ENCODE results near the gene MYOF. TPM values are rescaled to one million over a fixed set of nuclear protein-coding genes. Genes with fewer than 3 reads are reported as not detected.

MYOF gene
- total and polyA plus RNA-seq, 10 of the 15 experiments (the other 5 are each of a cell fraction or from before 2014, with no cell fraction given), result 0.02 to 0.59 (median 0.17) TPM

DNA sequence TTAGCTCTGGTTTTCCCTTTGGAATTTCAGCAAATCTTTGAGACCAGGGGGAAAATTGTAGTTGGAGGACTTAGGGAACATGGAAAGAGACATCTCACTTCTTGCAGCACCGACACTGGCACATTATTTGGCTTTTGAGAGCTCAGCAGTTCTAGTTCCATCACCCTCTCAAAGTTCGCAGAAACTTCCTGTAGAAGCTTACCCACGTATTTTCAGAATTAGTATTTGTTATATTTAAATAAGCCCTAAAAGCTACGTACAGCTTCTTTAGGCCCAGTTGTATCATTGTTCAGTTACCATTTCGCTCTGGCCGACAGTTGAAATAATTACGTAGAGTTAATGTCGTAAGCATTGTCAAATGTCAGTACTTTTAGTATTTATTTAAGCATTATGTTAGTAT lies 27.7 kb upstream of the MYOF start (continued):
- TF ChIP-seq MTA2 (IDR thresholded peaks at IDR 0.05; ENCODE audit: low read depth), result no peak
- TF ChIP-seq, protein P1, sequence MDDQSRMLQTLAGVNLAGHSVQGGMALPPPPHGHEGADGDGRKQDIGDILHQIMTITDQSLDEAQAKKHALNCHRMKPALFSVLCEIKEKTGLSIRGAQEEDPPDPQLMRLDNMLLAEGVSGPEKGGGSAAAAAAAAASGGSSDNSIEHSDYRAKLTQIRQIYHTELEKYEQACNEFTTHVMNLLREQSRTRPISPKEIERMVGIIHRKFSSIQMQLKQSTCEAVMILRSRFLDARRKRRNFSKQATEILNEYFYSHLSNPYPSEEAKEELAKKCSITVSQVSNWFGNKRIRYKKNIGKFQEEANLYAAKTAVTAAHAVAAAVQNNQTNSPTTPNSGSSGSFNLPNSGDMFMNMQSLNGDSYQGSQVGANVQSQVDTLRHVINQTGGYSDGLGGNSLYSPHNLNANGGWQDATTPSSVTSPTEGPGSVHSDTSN (IDR thresholded peaks at IDR 0.05; ENCODE audit: insufficient replicate concordance, low read depth, low read length), result no peak
- TF ChIP-seq, protein P2, sequence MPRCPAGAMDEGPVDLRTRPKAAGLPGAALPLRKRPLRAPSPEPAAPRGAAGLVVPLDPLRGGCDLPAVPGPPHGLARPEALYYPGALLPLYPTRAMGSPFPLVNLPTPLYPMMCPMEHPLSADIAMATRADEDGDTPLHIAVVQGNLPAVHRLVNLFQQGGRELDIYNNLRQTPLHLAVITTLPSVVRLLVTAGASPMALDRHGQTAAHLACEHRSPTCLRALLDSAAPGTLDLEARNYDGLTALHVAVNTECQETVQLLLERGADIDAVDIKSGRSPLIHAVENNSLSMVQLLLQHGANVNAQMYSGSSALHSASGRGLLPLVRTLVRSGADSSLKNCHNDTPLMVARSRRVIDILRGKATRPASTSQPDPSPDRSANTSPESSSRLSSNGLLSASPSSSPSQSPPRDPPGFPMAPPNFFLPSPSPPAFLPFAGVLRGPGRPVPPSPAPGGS (IDR thresholded peaks at IDR 0.05; ENCODE audit: borderline replicate concordance, insufficient read depth, low read depth, low read length, poor library complexity, severe bottlenecking), result no peak
- TF ChIP-seq, protein P3, sequence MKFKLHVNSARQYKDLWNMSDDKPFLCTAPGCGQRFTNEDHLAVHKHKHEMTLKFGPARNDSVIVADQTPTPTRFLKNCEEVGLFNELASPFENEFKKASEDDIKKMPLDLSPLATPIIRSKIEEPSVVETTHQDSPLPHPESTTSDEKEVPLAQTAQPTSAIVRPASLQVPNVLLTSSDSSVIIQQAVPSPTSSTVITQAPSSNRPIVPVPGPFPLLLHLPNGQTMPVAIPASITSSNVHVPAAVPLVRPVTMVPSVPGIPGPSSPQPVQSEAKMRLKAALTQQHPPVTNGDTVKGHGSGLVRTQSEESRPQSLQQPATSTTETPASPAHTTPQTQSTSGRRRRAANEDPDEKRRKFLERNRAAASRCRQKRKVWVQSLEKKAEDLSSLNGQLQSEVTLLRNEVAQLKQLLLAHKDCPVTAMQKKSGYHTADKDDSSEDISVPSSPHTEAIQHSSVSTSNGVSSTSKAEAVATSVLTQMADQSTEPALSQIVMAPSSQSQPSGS (IDR thresholded peaks at IDR 0.05; ENCODE audit: low read length), result no peak

DNA sequence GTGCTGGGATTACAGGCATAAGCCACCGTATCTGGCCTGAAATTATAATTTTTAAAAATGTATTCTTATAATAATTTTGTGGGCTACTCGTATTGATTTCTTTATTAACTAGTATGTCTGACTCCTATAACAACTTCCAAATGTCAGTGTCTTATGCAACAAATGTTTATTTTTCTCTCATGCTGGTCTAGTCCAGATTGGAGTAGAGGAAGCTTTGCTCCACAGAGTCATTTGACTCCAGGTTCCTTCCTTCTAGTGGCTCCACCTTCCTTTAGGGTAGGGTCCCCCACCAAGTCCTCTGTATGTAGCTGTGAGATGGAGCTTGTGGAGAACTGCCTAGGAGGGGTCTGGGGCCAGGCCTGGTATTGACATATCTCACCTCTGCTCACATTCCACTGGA lies 22.9 kb upstream of the MYOF start:
- ChIA-PET SMC1A (ENCODE audit: uncharacterized antibody, unreplicated experiment) (interaction anchor here (0.7 to 3.8 kb wide), 6 partner anchors 14 to 447 kb away, joined by 3 to 30 read pairs (median 3); partner anchors contain the start of gene MYOF), POLR2A (no interaction called here), CTCF (interaction anchor here (2.3 to 16.1 kb wide), 2 partner anchors 9 to 128 kb away, joined by 6 to 232 read pairs; partner anchors contain the start of gene CEP55)

More for the DNA sequence above, 22.9 kb upstream of the MYOF start:
- Histone ChIP-seq H3K36me3 (ENCODE audit: control insufficient read depth in 2 of 2, insufficient read depth in 2 of 2, low read length in 1 of 2) (peaks cover 0 to 6% of the 10 kb centered on the region in 2 experiments; a peak in 2 of 4 replicates), H3K79me2 (ENCODE audit: control insufficient read depth, insufficient read depth, low read length) (peaks cover 18% of the 10 kb centered on the region), H3K9ac (ENCODE audit: control insufficient read depth, insufficient read depth, low read length) (no peak overlapping the region), H2AFZ (ENCODE audit: control insufficient read depth, low read depth, low read length) (no peak overlapping the region), H3K27me3 (replicated peaks in 1 of 2; ENCODE audit: control insufficient read depth in 2 of 2, insufficient read depth in 2 of 2, low read length in 1 of 2) (no peaks in the 10 kb centered on the region), H3K4me3 (no peak overlapping the region), H3K27ac (ENCODE audit: control insufficient read depth, insufficient read depth) (no peak overlapping the region), H3K4me2 (ENCODE audit: control insufficient read depth, insufficient read depth) (no peak overlapping the region), H4K20me1 (ENCODE audit: control insufficient read depth, insufficient read depth) (no peaks in the 10 kb centered on the region), H3K9me3 (replicated peaks; ENCODE audit: control insufficient read depth, insufficient read depth, low read length) (no peaks in the 10 kb centered on the region), H3K4me1 (ENCODE audit: control insufficient read depth, insufficient read depth, low read length) (peaks cover 3% of the 10 kb centered on the region; the same call in 1 of the 2 replicates)
- FAIRE-seq, result no peak
- TF ChIP-seq CBFB (IDR thresholded peaks at IDR 0.05; ENCODE audit: low read depth) (no peak), SMC3 (IDR thresholded peaks at IDR 0.05; ENCODE audit: borderline replicate concordance, low read length) (no peak), CBX3 (IDR thresholded peaks at IDR 0.05; ENCODE audit: borderline replicate concordance, low read depth) (no peak)
- no peak for ATAC-seq
- RAD21 ChIA-PET (ENCODE audit: unreplicated experiment), result interaction anchor here (0.6 kb wide), 1 partner anchor 77 kb away, joined by 3 read pairs; no protein-coding TSS in a partner anchor
- in situ Hi-C loops (cut with MboI), result no loop called here
- intact Hi-C loops (cut with micrococcal nuclease; ENCODE audit: unreplicated experiment), result loop anchor here (10.0 kb wide), 1 partner anchor 430 kb away; the partner anchor contains the start of gene CYP26A1
- no TSS peak for BruUV-seq (replicated peaks)
- 98% methylated on average over 2 of the region's 2 CpGs for WGBS (ENCODE audit: insufficient coverage, insufficient replicate concordance, low lambda C conversion rate, missing lambda C conversion rate)
- no peak for DNase-seq (ENCODE audit: low read depth, low spot score)

All from GM12878 (cell line).